GM19452 (cell line): ENCODE results near the gene AGBL3.
"Not testable (repeated sequence)": the region's sequence is repeated elsewhere in the genome, so short reads cannot be mapped to it uniquely, and the experiment has no call there.

Experiments used
- ATAC-seq: cut with Tn5 transposase; IDR thresholded peaks from one replicate; pipeline ENCODE4 v1.9.1; 2021; ENCODE audit not compliant: unreplicated experiment

AGBL3 gene

DNA sequence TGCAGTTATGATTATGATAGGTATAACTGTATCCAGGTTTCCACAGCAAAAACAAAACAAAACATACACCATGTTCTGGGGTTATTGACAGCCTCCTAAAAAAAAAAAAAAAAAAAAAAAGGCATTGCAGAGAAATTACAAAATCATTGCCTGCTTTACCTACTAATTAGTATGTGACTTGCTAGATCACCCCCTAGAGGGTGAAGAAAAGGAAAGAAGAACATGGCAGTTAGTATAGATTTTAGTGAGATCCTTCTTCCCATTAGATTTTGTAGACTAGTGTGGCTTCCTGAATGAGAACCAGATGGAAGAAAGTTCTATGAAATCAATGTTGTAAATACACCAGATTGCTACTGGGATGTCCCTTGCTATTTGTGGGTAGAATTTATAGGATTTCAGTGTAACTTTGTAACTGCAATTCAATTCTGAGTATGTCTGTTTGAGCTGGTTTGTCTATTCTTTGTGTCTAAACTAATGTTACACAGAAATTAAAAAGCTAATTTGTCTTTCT is 24.0 kb upstream of the AGBL3 start:
- ATAC-seq = no peak

DNA sequence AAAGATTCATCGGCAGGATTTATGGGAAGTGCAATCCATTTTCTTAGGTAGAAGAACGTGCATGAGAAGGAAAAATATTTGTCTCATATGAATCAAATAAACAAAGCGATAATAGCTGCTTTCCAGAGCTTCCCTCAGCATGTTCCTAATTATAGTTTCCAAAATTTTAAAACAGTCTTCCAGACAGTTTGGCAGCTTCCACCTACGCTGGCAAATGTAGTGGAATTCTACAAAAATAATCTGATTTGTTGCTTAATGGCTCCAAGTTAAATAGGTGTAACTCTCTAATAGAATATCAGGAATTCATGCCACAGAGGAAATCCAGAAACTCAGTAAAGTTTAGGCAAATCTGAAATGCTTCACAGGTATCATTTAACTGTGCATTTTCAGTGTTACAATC is 23.3 kb upstream of the AGBL3 start:
- ATAC-seq = no peak

- no peak for ATAC-seq
Observed at GRCh38 chr7:134966691-134967090, 19.6 kb upstream of the AGBL3 start.

GRCh38 chr7:134968110-134968509 is 18.2 kb upstream of the AGBL3 start:
- ATAC-seq = no peak

GRCh38 chr7:134981645-134982044 is 4.7 kb upstream of the AGBL3 start:
- not testable (repeated sequence) for ATAC-seq

DNA sequence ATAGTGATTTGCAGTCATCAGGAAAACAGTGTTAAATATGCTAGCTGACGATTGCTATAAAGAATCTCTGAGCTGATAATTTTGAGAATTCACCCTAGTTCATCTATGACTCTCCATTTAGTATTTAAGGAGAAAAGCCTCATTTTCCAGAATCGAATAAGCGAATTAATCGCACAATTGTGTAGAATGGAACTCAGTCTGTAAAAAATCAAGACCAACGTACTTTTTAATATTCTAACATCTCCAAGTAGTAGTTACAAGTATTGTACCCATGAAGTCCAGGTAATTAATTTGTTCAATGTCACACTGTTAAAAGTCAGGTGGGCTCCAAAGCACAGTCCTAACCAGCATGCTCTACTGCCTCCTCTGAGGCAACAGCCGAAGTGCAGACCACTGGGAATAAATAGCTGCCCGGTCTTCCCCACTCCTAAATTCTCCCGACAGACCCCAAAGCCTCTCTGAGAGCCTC is 380 bp upstream of the AGBL3 start:
- peak; percentile 50 for ATAC-seq

DNA sequence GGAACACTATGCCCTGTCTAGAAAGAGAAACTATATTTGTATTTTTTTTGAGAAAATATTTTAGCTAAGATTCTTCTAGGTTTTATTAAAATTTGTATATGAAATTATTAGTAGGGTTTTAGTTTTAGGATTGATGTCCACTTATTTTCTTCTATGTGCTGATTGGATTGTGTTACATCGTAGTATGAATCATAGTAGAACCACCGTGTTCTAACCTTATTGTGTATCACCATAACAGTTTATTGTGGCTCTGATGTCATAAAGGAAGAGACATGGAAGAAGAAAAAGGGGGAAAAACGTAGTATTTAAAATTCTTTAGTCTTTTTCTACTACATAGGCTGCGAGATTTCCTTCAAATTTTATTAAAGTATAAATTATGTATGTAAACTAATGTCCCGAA is 1.9 kb downstream of the AGBL3 start:
- no peak for ATAC-seq

- no peak for ATAC-seq
Observed at GRCh38 chr7:134991469-134992339, 5.4 kb downstream of the AGBL3 start.

DNA sequence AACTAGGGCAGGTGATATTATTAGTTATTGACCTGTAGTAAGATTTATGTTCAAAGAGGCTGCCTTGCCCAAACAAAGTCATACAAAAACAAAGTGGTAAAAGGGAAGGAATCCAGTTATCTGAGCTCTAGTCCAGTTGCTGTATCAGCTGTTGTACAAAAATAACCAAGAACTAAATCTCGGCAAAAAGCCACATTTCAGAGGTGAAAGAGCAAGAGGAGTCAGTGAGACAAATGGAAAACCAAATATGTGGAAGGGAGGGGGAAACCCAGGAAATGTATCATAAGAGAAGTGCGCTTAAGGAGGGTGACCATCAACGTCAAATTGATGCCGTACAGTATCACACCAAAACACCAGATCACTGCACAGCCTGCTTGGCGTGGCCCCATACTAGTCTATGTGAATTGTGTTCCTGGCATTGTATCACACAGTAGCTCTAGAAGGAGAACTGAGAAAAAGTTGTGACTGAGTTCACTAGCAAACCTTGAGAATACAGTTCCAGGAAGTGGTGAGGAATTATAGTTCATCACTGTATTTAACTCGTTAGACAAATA is 6.4 kb downstream of the AGBL3 start:
- ATAC-seq = peak; percentile 74

- no peak for ATAC-seq
Observed at GRCh38 chr7:134993877-134994456, 7.7 kb downstream of the AGBL3 start.

GRCh38 chr7:134995239-134996096 is 9.2 kb downstream of the AGBL3 start:
- ATAC-seq = peak; percentile 40

DNA sequence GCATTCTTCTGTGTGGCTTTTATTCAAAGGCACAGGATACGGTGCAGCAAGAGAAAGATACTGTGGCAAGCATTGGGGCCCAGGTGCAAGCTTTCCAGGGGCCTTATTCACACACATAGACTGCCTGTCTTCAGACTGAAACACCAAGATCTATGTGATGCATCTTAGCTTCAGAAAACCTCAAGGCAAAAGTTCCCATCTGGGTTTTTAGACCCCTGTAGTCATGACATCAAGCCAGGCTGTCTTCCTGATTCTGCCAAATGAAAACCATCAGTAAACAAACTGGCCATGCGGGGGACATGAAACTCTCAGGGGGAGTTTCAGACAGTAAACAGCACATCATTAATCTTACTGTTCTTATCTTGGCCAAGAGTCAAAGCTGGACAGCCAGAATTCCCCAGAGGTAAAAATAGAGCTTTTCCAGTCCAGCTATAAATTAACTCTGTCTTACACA is 9.8 kb downstream of the AGBL3 start:
- peak; percentile 39 for ATAC-seq

DNA sequence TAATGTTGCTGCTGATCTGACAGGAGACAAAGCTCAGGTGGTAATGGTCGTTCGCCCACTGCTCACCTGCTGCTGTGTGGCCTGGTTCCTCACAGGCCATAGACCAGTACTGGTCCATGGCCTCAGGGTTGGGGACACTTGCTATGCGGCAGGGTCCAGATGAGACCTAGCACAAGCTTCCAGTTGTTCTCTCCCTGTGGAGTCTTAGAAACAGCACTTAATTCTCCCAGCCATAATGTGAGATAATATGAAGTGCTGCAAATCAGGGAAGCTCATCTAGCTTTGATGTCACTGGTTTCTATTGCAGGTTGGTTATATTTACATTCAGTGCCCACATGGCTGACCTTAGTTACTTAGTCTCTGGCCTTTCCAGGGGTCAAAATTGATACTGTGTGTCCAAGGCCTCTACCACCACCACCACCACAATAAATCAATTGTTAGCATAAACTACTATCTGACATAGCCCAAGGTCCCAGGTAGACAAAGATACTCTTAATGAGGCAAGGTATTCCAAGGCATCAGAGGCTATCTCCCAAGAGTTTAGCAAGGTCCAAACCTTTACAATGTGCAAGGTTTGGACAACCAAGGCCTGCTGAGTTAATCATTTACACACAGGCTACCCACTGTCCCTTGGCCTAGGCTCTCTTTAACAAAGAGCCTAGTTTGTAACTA is 11.0 kb downstream of the AGBL3 start:
- no peak for ATAC-seq

- no peak for ATAC-seq
Observed at GRCh38 chr7:134999136-134999535, 12.8 kb downstream of the AGBL3 start.

GRCh38 chr7:135001390-135002165 is 15.3 kb downstream of the AGBL3 start:
- no peak for ATAC-seq

GRCh38 chr7:135012229-135012628 is 25.9 kb downstream of the AGBL3 start:
- no peak for ATAC-seq

GRCh38 chr7:135023622-135024021 is 37.3 kb downstream of the AGBL3 start:
- no peak for ATAC-seq

- ATAC-seq = no peak
Observed at GRCh38 chr7:135035252-135035651, 48.9 kb downstream of the AGBL3 start.

DNA sequence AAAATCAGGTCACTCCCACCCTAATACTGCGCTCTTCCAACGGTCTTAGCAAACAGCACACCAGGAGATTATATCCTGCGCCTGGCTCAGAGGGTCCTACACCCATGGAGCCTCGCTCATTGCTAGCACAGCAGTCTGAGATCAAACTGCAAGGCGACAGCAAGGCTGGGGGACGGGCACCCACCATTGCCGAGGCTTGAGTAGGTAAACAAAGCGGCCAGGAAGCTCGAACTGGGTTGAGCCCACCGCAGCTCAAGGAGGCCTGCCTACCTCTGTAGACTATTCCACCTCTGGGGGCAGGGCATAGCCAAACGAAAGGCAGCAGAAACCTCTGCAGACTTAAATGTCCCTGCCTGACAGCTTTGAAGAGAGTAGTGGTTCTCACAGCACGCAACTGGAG is 80.7 kb downstream of the AGBL3 start:
- not testable (repeated sequence) for ATAC-seq

GRCh38 chr7:135074096-135074495 is 87.8 kb downstream of the AGBL3 start:
- ATAC-seq = no peak
